ENCODE data around the gene SUPT20H. TPM values are rescaled to one million over a fixed set of nuclear protein-coding genes. Genes with fewer than 3 reads are reported as not detected.
"Not testable (repeated sequence)": the region's sequence is repeated elsewhere in the genome, so short reads cannot be mapped to it uniquely, and the experiment has no call there.

SUPT20H gene
- polyA plus RNA-seq, 1 donor = 126 TPM

GRCh38 chr13:37070145-37070695, 10.7 kb upstream of the SUPT20H start:
- no peak for DNase-seq

- no peak for DNase-seq
These were observed 10.2 kb upstream of the SUPT20H start for GRCh38 chr13:37069597-37070103.

DNA sequence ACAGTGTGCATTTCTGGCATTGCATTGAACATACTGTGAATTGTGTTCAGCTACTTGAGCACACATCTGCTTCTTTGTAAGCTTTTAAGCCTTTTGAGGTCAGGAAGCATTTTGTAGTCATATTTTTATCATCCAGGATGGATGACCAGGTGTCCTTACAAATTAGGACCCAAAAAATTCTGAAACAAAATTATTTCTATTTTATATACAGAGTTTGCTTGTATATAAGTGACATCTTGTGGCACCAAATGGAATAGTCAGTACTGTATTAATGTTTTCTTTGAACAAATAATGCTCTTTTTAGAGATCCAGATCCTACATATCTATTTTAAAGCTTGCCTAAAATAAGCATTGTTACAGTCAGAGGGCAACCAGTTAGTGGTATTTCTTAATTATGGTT, 9.5 kb upstream of the SUPT20H start:
- DNase-seq = no peak

DNA sequence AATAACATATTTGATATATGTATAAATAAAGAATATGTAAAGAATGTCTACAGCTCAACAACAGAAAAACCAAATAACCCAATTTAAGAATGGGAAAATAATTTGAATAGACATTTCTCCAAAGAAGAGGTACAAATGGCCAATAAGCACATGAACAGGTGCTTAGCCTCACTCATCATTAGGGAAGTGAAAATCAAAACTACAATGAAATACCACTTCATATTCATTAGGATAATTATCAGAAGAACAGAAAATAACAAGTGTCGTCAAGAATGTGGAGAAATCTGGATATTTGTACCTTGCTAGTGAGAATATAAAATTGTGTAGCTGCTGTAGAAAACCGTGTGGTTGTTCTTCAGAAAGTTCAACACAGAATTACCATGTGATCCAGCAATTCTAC, 8.4 kb upstream of the SUPT20H start:
- no peak for DNase-seq

GRCh38 chr13:37065890-37066526, 6.5 kb upstream of the SUPT20H start:
- DNase-seq = no peak

GRCh38 chr13:37059848-37060192, 332 bp upstream of the SUPT20H start:
- no peak for DNase-seq

DNA sequence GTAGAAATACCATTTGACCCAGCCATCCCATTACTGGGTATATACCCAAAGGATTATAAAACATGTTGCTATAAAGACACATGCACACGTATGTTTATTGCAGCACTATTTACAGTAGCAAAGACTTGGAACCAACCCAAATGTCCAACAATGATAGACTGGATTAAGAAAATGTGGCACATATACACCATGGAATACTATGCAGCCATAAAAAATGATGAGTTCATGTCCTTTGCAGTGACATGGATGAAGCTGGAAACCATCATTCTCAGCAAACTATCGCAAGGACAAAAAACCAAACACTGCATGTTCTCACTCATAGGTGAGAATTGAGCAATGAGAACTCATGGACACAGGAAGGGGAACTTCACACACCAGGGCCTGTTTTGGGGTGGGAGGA, 3.3 kb downstream of the SUPT20H start:
- DNase-seq = not testable (repeated sequence)

DNA sequence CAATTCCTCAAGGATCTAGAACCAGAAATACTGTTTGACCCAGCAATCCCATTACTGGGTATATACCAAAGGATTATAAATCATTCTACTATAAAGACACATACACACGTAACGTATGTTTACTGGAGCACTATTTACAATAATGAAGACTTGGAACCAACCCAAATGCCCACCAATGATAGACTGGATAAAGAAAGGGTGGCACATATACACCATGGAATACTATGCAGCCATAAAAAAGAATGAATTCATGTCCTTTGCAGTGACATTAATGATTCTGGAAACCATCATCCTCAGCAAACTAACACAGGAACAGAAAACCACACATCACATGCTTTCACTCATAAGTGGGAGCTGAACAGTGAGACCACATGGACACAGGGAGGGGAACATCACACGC, 6.4 kb downstream of the SUPT20H start:
- DNase-seq = not testable (repeated sequence)

DNA sequence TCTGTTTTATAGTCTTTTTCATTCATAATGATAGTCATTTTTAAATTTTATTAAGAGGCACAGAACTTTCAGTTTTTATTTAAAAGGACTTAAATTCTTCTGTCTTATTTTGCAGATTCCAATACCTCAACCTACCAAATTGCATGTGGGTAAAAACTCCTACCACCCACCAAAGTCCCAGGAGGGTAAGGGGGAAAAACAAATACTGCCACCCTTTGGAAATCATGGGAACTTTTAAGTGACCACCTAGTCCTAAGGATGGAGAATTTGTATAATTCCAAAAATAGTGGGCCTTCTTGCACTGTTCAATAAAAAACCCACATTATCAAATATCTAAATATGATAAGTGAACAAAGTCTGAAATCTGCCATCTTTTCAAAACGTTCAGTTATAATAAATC, 9.7 kb downstream of the SUPT20H start:
- no peak for DNase-seq

DNA sequence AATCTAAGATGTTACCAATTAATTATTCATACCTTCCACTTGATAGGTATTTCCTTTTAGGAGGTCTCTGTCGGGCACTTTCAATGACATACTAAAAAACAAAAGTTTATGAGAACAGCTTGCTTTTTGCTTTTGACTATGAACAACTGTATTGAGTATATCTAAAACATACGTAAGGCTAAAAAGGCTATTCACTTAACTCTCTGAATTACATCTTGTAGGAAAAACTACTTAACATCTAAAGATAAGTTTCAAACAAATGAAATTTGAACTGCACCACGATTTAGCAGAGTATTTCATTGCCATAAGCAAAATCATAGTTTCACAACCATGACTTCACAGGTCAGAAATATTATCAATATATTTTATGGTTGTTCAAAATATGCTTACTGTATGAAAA, 11.6 kb downstream of the SUPT20H start:
- no peak for DNase-seq

GRCh38 chr13:37047032-37047431, 12.5 kb downstream of the SUPT20H start:
- no peak for DNase-seq

- DNase-seq = no peak
These were observed 13.4 kb downstream of the SUPT20H start for GRCh38 chr13:37046062-37046461.

DNA sequence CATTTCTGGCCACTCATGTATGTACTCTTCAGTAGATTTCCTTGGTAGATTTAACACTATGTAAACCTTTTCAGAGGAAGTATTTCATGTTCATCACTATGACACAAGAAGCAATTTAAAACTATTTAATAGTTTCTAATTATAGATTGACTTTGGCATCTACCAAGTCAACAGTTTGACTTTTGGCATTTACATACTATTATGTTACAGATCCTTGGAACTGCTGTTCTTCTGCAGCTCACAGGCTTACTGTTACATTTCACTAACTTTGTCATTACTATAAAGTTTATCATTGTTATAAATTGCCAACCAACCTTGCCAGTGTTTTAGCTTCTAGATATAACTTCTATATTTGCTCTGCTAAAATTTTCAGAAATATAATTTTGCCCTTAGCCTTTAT, 18.7 kb downstream of the SUPT20H start:
- no peak for DNase-seq

GRCh38 chr13:37039896-37040295, 19.6 kb downstream of the SUPT20H start:
- DNase-seq = no peak

DNA sequence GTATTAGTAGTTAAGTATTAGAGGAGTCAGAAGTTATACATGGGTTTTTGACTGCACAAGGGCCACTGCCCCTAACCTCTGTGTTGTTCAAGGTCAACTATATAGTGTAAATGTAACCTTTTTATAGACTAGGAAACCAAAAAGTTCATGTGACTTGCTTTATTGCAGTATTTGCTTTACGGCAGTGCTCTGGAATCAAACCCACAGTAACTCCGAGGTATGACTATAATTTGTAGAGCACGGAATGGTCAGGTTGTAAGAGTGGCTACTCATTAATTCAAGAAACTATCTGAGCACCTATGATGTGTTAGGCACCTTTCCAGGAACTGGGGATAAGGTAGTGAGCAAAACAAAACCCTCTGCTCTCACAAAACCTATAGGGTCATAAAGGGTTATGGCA, 22.2 kb downstream of the SUPT20H start:
- no peak for DNase-seq

- DNase-seq = no peak
These were observed 29.9 kb downstream of the SUPT20H start for GRCh38 chr13:37029617-37030016.

DNA sequence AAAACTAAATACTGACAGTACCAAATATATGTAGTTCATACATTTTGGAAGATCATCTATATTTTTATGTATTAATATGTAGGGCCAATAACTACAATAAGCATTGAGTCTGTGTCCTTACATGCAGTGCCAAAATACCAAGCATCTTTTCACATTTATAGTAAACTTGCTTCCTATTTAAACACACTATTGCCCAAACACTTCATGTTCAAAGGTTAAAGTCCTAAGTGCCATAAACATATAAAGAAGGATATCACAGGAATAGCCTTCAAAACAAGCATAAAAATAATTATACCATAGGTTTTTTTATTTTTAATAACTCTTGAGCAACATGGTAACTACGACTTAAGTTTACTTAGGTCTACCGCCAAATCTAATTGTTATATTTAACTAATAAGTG, 31.8 kb downstream of the SUPT20H start:
- DNase-seq = no peak

- no peak for DNase-seq
These were observed 32.7 kb downstream of the SUPT20H start for GRCh38 chr13:37026771-37027170.

GRCh38 chr13:37023871-37024270, 35.6 kb downstream of the SUPT20H start:
- DNase-seq = no peak

DNA sequence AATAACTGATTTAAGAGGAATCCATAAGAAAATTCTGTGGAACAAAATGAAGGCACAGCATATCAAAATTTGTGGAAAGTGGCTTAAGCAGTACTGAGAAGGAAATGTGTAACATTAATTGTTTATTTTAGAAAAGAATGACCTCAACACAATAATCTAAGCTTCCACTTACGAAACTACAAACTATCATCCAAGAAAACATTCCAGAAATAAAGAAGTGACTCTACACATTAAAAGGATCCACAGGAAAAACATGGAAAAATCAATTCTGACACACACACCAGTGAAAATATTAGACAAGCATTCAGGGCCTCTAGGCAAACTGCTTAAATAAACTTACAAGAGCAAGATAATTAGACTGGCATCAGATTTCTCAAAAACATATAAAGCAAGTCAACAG, 44.9 kb downstream of the SUPT20H start:
- no peak for DNase-seq

DNA sequence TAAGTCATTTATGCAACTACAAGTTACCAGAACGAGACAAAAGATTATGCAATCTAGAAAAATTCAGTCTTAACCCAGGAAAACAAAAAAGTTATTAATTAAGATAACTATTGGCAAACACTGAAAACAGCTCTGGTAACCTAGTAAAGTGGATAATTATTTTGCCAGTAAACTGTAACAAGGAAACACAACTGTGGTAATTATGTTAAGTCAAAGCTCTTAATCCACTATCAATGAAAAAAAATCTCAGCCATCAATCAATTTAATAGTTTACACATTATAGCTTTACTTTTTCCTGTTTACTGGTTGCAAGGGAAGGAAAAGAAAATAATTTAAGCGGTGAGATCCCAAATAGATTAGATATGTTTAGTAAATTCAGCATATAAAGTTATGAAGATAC, 47.7 kb downstream of the SUPT20H start:
- DNase-seq = no peak

DNA sequence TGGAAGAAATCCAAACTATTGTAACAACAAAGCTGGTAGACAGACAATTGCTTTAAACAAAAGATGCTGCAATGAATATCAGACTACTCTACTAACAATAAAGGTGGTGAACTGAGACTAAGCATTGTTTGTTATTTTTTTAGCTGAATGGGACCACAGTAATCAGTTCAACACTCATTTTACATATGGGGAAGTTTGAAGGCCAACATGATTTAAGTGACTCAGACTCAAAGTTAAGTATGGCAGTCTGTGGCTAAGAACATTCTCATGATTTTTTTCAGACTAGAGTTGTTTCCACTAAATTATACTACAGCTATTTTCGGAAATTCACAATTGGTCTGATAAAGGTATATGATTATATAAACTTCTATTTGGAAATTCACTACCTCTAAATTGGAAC, 48.5 kb downstream of the SUPT20H start:
- no peak for DNase-seq

DNA sequence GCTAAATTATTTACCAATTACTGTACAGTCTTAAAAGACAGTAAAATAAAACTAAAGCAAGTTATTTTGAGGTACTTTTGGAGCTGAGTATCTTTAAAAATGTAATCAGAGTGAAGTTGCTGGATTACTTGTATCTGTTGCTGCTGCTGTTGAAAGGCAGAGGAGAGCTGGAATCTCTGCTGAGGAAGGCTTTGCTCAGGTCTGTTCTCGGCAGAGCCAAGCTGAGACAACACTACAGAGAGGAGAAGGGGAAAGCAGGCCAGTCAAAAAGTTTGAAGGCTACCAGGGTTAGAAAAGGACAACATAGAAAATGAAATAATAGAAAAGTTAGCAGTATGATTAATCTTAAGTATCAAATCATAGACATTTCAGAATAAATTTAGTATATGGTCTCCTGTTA, 49.1 kb downstream of the SUPT20H start:
- no peak for DNase-seq

GRCh38 chr13:37009692-37010091, 49.8 kb downstream of the SUPT20H start:
- DNase-seq = no peak

GRCh38 chr13:37001921-37002250, 57.6 kb downstream of the SUPT20H start:
- DNase-seq = no peak

Measured in left kidney (tissue), 2 donors.